Skeletal muscle satellite cell (primary cell): ENCODE measurements around the gene PLBD1.

Source experiments
- H3K27me3 ChIP-seq: 2 replicates; pipeline ENCODE4 v1.7.0; 2013; ENCODE audit warnings: low read length; ENCODE audit not compliant: control insufficient read depth, insufficient read depth
- H3K36me3 ChIP-seq: 2 replicates; pipeline ENCODE4 v1.7.0; 2013; ENCODE audit warnings: mild to moderate bottlenecking, control low read depth, low read length; ENCODE audit not compliant: insufficient read depth
- H3K4me1 ChIP-seq: 2 replicates; pipeline ENCODE4 v1.7.0; 2013; ENCODE audit warnings: low read length; ENCODE audit not compliant: control insufficient read depth, insufficient read depth
- H3K4me2 ChIP-seq: 2 replicates; pipeline ENCODE4 v1.7.0; 2013; ENCODE audit warnings: mild to moderate bottlenecking, low read length
- H3K4me3 ChIP-seq: 2 replicates; pipeline ENCODE4 v1.7.0; 2013; ENCODE audit warnings: low read length
- H3K9ac ChIP-seq: 2 replicates; pipeline ENCODE4 v1.7.0; 2013; ENCODE audit warnings: mild to moderate bottlenecking, low read depth, low read length, moderate library complexity
- H3K9me3 ChIP-seq: replicated peaks from 2 replicates; pipeline ENCODE4 v1.7.0; 2013; ENCODE audit warnings: mild to moderate bottlenecking, control low read depth, low read length

The PLBD1 gene

DNA sequence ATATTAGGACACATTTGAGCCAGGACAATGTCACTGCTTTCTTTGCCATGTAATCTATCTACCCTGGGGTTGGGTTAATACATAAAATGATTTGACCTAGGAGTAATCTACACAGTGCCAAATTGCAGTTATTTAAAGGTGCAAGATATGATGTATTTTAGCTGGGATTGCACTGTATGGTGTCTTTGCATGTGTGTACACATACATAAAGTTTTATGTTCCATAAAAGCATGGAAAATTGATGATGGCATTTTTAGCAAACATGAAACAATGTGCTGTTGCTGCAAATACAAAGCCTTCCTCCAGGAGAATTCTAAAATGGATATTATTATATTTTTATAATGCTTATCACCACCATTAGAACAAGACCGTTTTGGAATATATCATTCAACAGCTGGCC lies 24.0 kb upstream of the PLBD1 start:
- H3K27me3 ChIP-seq = no peaks in the 10 kb centered on the region
- H3K9me3 ChIP-seq = no peaks in the 10 kb centered on the region
- no peak overlapping the region for H3K4me2 ChIP-seq
- no peak overlapping the region for H3K4me3 ChIP-seq
- no peaks in the 10 kb centered on the region for H3K36me3 ChIP-seq
- H3K9ac ChIP-seq = no peak overlapping the region
- H3K4me1 ChIP-seq = no peaks in the 10 kb centered on the region

DNA sequence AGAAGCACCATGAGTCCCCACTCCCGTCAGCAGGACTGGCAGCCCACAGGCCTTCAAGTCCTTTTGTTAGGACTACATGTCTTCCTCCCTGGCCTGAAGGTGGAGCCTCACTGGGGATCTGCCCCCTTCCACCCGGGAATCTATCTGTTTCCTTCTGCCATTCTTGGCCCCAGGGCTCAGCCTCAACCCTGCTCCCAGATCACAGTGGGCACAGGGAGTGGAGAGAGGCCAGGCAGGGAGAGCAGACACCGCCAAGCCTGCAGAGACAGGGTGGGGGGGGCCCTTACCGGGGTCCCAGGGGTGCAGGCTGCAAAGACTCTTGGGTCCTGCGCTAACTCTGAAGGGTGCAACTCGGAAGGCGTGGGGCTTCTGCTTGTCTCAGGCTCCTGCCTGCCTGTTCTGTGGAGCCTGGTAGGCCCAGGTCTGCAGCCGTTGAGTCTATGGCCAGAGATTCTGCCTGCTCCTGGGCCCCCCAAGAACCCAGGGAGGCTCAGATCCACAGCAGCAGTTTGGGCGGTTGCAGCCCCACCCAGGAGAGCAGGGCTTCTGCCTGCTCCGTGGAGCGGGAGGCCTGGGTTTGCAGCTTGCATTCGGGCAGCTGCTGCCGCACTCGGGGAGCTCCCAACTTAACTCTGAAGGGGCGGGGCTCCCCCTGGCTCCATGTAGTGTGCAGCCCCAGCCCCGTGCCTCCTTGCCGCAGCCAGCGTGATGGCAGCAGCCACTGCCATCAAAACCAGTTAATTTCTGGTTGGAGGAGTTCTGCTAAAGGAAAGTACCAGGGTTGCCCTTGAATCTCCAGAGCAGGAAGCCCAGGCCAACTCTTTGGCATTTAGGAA lies 21.7 kb upstream of the PLBD1 start:
- no peak overlapping the region for H3K9ac ChIP-seq
- H3K4me1 ChIP-seq = no peaks in the 10 kb centered on the region
- H3K9me3 ChIP-seq = no peaks in the 10 kb centered on the region

DNA sequence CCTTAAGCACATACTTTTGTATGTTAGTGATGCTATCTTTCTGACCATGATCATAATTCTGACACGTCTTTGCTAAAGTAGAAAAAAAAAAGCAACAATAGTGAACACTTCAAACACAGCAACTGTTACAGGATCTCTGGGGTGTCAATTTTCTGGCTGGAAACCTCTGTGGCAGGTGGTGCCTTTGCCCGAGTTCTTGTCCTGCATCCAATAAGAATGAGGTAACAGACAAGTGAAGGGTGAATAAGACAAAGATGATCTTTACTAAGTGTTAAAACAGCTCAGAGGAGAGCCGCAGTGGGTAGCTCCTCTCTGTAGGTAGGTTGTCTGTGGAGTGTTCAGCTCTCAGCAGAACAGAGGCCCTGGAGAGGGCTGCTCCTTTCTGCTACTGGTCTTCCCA lies 20.9 kb upstream of the PLBD1 start:
- no peak overlapping the region for H3K4me3 ChIP-seq
- H3K27me3 ChIP-seq = no peaks in the 10 kb centered on the region
- no peaks in the 10 kb centered on the region for H3K4me1 ChIP-seq
- no peaks in the 10 kb centered on the region for H3K36me3 ChIP-seq
- H3K9me3 ChIP-seq = no peaks in the 10 kb centered on the region
- H3K4me2 ChIP-seq = no peak overlapping the region
- H3K9ac ChIP-seq = no peak overlapping the region

More for the DNA sequence above, 21.7 kb upstream of the PLBD1 start:
- H3K4me2 ChIP-seq = no peak overlapping the region
- H3K36me3 ChIP-seq = no peaks in the 10 kb centered on the region
- H3K27me3 ChIP-seq = no peaks in the 10 kb centered on the region
- H3K4me3 ChIP-seq = no peak overlapping the region

DNA sequence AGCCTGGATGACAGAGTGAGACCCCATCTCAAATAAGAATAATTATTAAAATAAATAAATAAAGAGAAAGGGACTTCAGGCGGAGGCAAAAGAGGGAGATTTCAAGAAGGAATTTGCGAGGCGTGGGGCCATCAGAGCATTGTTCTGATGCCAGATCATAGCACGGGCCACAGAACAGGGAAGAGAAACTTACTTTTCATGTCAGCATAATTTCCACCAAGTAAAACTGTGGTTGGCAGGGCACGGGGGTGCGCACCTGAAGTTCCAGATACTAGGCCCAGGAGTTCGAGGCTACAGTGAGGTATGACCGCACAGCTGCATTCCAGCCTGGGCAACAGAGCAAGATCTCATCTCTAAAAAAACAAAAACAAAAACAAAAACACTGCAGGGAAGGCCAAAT lies 11.0 kb upstream of the PLBD1 start:
- H3K9ac ChIP-seq = no peak overlapping the region
- H3K4me1 ChIP-seq = no peaks in the 10 kb centered on the region
- no peaks in the 10 kb centered on the region for H3K9me3 ChIP-seq
- no peaks in the 10 kb centered on the region for H3K27me3 ChIP-seq
- no peaks in the 10 kb centered on the region for H3K36me3 ChIP-seq
- no peak overlapping the region for H3K4me2 ChIP-seq
- no peak overlapping the region for H3K4me3 ChIP-seq

DNA sequence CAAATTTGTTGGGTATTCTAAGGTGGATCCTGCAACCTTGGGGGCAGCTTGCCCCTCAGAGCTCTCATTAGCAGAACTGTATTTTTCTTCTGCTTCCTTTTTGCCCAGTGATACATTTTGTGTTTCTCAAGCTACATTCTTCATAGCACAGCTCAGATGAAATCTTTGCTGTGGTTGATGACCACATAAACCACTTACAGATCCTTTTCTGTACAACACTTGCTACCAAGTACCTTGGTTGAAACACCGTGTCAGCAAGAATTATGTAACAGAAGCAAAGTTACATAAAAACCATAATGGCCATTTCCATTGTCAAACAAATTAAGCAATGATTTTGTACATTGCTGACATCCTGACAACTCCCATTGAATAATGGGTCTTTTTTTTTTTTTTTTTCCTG lies 9.7 kb upstream of the PLBD1 start:
- H3K4me2 ChIP-seq = no peak overlapping the region
- H3K9ac ChIP-seq = no peak overlapping the region
- H3K4me3 ChIP-seq = no peak overlapping the region
- no peaks in the 10 kb centered on the region for H3K4me1 ChIP-seq
- no peaks in the 10 kb centered on the region for H3K9me3 ChIP-seq
- H3K27me3 ChIP-seq = no peaks in the 10 kb centered on the region
- H3K36me3 ChIP-seq = no peaks in the 10 kb centered on the region

DNA sequence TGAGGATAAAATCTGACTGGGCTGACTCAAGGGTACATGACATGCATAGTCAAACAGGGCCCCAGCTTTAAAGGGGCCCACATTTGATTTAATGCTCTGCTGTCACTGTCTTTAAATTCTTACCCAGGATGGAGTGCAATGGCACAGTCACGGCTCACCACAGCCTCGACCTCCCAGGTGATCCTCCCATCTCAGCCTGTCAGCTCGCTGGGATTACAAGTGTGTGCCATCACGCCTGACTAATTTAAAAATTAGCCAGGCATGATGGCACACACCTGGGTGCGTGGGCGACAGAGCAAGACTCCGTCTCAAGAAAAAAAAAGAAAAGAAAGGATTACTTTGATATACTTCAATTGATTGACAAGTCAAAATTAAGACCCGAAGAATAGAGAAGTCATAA lies 9.2 kb upstream of the PLBD1 start:
- Histone ChIP-seq H3K36me3 (no peaks in the 10 kb centered on the region), H3K27me3 (no peaks in the 10 kb centered on the region), H3K4me2 (no peak overlapping the region), H3K4me3 (no peak overlapping the region), H3K9me3 (no peaks in the 10 kb centered on the region), H3K9ac (no peak overlapping the region), H3K4me1 (no peaks in the 10 kb centered on the region)

DNA sequence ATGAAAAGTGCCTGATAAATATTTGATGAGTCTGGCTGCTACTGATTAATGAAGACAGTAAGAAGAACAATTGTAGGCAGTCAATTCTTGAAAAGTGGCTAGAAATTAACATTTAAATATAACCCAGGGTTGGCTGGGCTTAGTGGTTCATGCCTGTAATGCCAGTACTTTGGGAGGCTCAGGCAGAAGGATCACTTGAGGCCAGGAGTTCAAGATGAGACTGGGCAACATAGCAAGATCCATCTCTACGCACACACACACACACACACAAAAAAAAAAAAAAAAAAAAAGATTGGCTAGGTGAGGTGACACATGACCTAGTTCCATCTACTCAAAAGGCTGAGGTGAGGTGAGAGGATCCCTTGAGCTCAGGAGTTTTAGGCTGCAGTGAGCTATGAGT lies 7.9 kb upstream of the PLBD1 start:
- Histone ChIP-seq H3K9me3 (no peaks in the 10 kb centered on the region), H3K4me3 (no peak overlapping the region), H3K36me3 (no peaks in the 10 kb centered on the region), H3K27me3 (no peaks in the 10 kb centered on the region), H3K4me1 (no peaks in the 10 kb centered on the region), H3K4me2 (no peak overlapping the region), H3K9ac (no peak overlapping the region)

DNA sequence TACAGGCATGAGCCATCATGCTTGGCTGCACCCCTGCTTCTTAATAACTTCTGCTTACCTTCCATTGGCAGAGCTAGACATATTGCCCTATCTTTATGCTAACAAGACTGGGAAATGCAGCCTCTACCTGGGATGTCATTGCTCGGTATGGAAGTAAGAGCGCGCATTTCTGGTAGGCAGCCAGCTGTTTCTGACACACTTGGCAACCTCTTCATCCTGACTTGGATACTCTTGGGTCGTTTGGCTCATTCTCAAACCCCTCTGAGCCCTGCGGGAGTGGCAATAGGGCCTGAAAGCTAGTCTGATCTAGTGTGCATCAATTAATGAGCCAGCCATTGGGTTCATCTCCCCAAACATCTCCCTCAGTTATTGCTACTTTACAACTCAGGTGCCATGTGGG lies 5.4 kb upstream of the PLBD1 start:
- Histone ChIP-seq H3K9ac (no peak overlapping the region), H3K9me3 (no peaks in the 10 kb centered on the region), H3K4me2 (no peak overlapping the region), H3K27me3 (no peaks in the 10 kb centered on the region), H3K4me3 (no peak overlapping the region), H3K36me3 (no peaks in the 10 kb centered on the region), H3K4me1 (no peaks in the 10 kb centered on the region)

DNA sequence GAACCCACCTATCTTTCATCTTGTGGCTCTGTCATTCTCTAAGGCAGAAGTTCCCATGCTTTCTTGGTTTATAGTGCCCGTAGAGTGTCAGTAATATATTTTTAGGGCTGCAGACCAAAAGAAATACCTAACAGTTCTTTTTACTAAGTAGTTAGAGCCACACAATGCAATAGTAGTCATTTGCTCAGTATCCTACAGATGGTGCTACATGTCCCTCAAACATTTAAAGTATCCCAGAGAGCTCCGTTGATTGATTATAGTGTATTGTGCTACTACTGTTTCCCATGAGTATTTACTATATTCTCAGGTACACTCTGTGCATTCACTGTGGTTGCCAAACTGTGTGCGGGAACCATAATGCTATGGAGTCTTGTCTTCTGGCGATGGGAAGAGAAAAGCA lies 4.7 kb upstream of the PLBD1 start:
- Histone ChIP-seq H3K9ac (no peak overlapping the region), H3K4me3 (no peak overlapping the region), H3K9me3 (no peaks in the 10 kb centered on the region), H3K4me2 (no peak overlapping the region), H3K4me1 (no peaks in the 10 kb centered on the region), H3K36me3 (no peaks in the 10 kb centered on the region), H3K27me3 (no peaks in the 10 kb centered on the region)

DNA sequence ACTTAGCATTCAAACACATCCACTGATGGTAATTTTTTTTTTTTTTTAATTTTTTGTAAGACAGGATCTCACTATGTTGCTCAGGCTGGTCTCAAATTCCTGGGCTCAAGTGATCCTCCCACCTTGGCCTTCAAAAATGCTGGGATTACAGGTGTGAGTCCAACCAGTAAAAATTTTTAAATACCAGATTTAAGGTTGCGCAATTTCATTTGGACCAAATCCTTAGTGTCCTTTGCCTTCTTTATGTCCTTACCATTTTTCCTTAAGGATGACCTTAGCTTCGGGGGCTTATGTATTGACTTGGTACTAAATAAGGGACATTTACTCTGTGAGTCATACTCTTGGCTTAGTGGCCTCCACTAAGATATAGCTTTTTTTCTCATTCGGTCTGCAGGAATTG lies 4.1 kb upstream of the PLBD1 start:
- no peaks in the 10 kb centered on the region for H3K4me1 ChIP-seq
- H3K4me2 ChIP-seq = no peak overlapping the region
- H3K27me3 ChIP-seq = no peaks in the 10 kb centered on the region
- no peaks in the 10 kb centered on the region for H3K36me3 ChIP-seq
- H3K9ac ChIP-seq = no peak overlapping the region
- no peak overlapping the region for H3K4me3 ChIP-seq
- no peaks in the 10 kb centered on the region for H3K9me3 ChIP-seq

DNA sequence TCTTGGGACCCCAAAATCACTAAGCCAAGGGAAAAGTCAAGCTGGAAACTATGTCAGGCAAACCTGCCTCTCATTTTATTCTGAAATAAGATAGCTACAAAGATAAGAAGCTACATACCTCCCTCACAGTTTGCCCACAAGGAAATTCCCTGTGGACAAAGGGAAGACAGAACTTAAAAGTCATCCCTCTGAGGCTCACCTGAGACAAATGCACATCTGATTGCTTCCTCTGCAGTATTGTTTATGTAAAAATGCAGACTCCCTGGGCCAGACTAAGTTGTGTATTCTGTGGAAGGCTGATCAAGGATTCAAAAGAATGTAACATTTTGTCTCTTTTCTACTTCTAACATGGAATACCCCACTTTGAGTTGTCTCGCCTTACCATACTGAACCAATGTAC lies 2.5 kb upstream of the PLBD1 start:
- no peak overlapping the region for H3K9ac ChIP-seq
- no peak overlapping the region for H3K4me3 ChIP-seq
- no peaks in the 10 kb centered on the region for H3K36me3 ChIP-seq
- H3K4me1 ChIP-seq = no peaks in the 10 kb centered on the region
- no peaks in the 10 kb centered on the region for H3K27me3 ChIP-seq
- no peaks in the 10 kb centered on the region for H3K9me3 ChIP-seq
- H3K4me2 ChIP-seq = no peak overlapping the region

DNA sequence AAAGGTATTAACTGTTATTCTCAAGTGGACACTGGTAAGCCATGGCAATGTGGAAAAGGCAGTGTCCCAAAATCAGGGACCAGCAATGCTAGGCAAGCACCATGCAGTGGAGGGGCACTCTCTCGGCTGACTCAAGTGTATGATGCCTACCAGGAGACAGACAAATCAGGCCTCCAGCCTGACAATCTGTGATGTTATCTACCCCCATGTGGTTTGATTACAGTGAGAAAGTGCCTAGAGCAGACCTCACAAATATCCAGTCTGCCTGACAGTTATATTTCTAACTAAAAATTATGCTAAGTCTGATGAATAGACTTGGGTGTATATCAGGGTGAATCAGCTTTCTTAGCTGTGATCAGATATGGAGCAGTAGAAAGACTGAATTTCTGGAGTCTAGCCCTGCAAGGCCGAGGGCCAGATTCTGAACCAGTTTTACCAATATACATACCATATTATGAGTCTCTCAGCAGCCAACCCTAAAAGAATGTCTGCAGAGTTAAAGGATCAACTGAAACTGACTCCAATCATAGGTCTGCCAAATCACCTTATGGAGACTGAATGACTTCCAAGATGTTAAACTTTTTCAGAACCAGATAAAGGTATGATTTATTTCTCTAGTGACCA lies 3.2 kb downstream of the PLBD1 start:
- Histone ChIP-seq H3K4me3 (no peak overlapping the region), H3K4me1 (no peaks in the 10 kb centered on the region), H3K36me3 (no peaks in the 10 kb centered on the region), H3K9me3 (no peaks in the 10 kb centered on the region), H3K9ac (no peak overlapping the region), H3K27me3 (no peaks in the 10 kb centered on the region), H3K4me2 (no peak overlapping the region)
